HG02943 (cell line): ENCODE results near the gene TMEM63C.
"Not testable (repeated sequence)": the region's sequence is repeated elsewhere in the genome, so short reads cannot be mapped to it uniquely, and the experiment has no call there.

Source experiments
- ATAC-seq: cut with Tn5 transposase; IDR thresholded peaks from one replicate; pipeline ENCODE4 v1.9.1; 2021; ENCODE audit warnings: mild to moderate bottlenecking, low read depth, moderate library complexity; ENCODE audit not compliant: unreplicated experiment

TMEM63C gene

DNA sequence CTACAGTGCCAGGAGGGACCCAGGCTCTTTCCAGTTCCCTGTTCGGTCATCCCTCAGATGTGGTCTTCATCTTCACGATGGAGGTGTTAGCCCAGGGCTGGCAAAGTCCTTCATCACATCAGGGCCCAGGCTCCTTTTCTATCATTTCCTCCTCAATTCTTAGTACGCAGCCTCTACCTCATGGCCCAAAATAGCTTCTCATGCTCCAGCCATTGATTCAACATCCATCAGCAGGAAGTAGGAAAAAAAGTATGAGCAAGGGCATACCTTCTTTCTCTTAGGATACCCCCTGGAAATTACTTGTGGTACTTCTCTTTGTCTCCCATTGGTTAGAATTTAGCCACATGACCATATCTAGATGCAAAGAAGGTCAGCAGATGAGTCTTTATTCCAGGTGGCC lies 27.8 kb upstream of the TMEM63C start:
- no peak for ATAC-seq

DNA sequence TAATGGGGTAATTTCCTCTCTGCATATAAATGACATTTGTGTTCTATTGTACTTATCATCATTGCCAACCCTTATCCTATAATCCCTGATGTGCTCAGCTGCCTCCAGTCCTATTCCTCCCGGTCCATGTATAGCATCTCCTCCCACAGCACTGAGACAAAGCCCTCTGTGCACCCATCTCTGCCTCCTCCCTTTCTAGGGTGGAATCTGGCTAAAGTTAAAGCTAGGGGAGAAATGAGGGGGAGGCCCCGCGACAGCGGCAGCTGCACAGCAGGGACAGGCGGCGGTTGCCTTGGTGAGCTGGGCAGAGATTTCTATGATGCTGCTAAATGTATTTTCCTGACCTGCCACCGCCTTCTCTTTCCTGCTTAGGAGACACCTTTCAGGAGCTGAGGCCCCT lies 27.2 kb upstream of the TMEM63C start:
- no peak for ATAC-seq

DNA sequence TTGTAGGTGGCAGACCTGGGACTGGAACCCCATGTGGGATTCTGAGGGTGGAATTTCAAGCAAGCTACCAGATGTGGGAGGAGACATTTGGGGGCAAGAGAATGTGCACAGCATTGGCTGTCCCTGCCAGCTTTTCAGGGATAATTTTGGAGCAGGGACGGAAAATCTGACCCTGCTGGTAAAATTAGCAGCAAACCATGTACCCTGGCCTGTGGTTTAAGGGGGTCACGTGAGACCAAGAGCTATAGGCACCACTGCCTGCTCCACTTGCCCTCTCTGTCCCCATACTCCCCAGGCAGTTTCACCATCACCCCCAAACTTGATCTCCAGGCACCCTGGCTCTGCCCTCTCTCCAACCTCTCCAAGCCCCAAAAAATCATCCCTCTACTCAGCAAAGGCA lies 26.5 kb upstream of the TMEM63C start:
- ATAC-seq = no peak

DNA sequence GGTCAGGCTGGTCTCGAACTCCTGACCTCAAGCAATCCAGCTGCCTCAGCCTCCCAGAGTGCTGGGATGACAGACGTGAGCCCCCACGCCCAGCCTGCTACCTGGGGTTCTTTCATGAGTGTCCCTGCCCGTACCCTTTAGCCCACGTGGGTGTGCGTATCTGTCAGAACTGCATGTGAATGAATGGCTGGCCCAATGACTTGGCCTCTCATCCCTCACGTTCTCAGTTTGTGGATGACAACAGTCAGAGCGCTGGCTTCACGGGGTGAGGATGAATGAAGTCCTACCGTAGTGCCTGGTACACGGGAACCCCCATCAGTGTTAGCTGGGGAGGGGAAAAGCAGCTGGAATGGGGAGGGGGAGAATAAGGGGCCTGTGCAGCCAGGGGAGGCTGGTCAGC lies 23.9 kb upstream of the TMEM63C start:
- no peak for ATAC-seq

DNA sequence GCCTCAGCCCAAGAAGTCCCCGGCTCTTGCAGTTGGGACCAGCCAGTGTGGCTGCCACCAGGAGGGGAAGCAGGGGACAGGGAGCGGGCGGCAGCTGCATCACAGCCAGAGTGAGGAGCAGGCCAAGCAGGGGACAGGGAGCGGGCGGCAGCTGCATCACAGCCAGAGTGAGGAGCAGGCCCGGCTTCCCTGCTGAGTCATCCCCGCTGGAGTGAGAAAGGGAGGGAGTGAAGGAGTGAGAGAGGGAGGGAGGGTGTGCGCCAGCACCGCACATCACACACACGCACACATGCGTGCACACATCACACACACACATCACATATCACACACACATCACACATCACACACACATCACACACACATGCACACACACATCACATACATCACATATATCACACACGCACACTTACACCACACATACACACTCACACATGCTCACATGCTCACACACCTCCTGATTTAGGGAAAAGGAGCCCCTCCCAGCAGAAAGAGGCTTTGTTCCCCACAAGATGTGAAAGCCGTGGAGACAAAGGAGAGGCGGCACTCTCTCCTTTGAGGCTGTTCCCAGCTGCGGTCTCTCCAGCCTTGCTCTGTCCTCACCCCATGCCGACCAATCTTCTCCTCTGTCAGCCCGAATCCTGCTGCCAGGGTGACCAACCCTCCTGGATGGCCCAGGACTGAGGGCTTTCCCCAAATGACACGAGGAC lies 23.3 kb upstream of the TMEM63C start:
- no peak for ATAC-seq

DNA sequence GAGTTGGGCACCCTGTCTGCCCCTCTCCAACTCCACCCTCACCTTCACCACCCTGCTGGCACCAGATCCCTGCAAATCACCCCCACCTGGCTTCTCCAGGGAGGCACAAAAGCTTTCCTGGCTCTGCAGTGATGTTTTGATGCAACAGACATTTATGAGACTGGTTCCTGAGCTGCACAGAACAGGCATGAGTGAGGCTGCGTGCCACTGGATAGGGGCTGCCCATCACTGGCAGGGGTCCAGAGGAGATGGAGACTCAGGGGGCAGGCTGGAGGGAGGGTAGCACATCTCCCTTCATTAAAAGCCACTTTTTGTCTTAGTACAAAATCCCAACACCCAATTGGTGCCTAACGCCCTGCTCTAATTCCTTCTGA lies 22.7 kb upstream of the TMEM63C start:
- no peak for ATAC-seq

DNA sequence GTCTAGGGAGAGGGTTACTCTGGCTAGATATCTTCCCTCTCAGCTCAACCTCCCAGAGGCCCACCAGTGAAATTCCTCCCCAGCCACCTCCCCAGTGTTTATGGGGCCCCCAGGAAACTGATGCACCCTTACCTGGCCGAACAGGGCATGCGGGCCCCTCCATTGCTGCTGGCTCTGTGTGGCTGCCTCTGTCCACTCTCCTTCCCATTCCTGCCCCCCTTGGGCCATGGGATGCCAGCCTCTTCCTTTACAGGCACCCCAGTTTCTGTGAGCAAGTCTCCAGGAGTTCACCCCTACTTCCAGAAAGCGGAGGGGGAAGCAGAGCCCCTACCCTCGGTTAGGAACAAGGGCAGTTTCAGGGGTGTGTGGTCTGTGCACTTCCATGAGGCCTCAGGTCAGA lies 20.6 kb upstream of the TMEM63C start:
- ATAC-seq = no peak

DNA sequence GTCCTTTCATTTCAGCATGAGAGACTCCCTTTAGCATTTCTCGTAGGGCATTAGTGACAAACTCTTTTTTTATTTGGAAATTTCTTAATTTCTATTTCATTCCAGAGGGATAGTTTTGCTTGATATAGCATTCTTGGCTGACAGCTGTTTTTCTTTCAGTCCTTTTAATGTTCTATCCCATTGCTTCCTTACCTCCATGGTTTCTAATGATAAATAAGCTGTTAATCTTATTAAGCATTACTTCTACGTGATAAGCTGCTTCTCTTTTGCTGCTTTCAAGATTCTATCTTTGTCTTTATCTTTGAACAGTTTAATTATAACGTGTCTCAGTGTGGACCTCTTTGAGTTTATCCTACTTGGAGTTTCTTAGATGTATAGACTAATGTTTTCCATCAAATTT lies 11.6 kb upstream of the TMEM63C start:
- no peak for ATAC-seq

DNA sequence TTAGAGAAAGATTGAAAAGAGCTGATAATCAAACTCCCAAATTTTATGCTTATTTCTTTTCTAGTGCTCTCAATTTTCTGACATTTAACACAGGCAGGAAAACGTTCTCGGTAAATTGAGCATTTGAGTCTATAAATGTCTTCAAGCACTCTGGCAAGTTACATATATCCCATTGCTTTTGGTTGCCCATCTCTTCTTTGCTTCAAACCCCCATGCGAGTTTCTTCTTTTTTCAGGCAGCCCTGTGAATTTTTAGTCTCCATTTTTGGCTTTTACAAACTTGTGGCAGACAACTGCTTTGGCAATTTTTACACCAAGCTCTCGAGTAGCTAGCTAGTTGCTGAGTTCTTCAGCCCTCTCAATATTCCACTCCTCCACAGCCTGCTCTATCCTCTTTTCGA lies 8.7 kb upstream of the TMEM63C start:
- no peak for ATAC-seq

DNA sequence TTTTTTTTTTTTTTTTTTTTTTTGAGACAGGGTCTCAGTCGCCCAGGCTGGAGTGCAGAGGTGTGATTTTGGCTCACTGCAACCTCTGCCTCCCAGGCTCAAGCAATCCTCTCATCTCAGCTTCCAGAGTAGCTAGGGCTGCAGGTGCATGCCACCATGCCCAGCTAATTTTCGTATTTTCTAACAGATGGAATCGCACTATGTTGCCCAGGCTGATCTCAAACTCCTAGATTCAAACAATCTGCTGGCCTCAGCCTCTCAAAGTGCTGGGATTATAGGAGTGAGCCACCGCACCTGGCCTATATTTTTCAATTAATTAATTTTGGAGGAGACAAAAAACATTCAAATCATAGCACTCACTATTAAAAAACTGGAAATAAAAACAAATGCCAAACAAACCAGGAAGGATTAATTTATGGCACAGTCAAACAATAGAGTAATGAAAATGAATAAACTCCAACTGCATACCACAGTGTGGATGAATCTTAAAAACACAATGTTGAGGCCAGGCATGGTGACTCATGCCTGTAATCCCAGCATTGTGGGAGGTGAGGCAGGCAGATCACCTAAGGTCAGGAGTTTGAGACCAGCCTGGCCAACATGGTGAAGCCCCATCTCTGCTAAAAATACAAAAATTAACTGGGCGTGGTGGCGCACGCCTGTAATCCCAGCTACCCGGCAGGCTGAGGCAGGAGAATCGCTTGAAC lies 7.5 kb upstream of the TMEM63C start:
- not testable (repeated sequence) for ATAC-seq

DNA sequence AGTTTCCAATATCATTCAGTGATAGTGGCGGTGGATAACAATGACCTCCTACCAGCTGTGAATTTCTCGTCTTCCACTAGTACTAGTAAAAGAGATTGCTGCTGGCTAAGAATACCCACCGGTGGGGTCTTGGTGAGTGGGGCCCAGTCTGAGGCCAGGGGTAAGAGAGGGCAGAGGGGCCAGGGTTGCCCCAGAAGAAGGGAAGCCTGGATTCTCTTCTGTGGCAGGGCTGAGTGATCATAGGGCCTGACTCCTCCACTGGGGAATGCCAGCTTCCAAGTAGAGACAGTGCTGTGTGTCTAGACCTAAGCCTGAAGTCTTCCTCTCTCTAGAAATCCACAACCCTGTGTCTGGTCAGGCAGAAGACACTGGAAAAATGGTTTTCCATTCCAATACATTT lies 5.8 kb upstream of the TMEM63C start:
- no peak for ATAC-seq

DNA sequence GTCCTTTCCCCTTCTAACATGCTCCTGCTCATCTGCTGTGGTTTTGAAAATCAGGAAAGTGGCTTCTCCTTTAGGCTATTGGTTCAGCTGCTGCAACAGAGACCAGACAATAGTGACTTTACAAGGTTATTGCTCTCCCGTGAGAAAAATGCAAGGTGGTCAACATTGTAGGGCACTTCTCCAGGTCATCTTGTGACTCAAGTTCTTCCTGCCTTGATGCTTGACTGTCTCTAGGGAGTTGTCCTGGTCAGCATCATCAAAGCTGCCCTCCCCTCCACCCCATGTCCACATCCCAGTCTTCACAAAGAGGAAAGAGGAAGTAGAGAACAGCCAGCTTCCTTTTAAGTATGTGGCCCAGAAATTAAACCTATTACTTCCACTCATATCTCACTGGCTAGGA lies 3.9 kb upstream of the TMEM63C start:
- no peak for ATAC-seq

DNA sequence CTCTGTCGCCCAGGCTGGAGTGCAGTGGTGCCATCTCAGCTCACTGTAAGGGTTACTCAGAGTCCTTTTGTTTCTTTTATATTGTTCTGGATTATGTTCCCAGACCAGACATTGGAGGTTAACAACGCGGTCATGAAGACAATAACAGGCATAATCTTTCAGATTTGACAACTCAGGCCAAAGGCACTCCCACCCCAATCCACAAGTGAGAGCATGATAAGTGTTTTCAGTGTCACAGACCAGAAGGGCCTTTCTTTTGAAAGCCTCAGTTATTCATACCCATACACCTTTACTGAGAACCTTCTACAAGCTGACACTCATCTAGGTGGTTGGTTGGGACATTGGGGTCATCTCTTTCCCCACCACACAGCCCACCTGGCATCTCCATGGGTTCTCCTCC lies 2.9 kb upstream of the TMEM63C start:
- ATAC-seq = no peak

DNA sequence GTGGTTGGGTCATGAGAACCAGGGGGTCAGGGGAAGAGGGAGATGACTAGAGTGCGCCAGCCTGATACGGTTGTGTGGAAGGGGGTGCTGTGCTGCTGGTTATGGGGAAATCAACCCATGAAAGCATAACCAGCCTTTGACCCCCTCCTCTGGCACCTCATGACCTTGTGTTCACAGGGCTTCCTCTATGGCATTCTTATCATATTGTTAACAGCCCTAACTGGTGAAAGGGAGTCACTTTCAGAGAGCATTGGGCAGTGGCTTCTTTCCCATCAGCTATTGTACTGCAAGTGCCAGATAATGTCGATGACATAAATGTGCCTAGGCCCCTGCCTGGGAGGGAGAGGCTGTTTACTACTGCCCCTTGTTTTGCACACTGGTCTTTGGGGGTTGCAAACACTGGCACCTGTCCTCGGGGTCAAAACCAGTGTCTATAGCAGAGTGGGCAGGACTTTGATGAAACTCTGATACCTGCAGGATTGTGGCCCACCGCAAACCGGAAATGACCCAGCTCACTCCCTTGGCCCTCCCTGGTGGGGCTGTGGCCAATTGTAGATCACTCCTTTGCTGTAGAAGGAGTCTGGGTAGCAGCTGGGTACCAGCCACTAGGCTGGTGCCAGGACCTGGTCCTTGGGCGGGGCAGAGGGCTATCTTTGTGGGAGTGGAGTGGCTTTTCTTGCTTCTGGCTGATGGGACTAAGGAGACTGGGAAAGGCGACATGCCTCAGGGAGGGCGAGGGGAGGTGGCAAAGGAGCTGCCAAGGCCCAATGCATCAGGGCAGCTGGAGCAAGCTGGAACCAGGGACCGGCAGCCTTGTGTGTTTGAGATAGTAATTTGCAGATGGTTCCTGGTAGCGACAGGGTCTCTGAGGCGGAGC lies 634 bp upstream of the TMEM63C start:
- ATAC-seq = no peak

DNA sequence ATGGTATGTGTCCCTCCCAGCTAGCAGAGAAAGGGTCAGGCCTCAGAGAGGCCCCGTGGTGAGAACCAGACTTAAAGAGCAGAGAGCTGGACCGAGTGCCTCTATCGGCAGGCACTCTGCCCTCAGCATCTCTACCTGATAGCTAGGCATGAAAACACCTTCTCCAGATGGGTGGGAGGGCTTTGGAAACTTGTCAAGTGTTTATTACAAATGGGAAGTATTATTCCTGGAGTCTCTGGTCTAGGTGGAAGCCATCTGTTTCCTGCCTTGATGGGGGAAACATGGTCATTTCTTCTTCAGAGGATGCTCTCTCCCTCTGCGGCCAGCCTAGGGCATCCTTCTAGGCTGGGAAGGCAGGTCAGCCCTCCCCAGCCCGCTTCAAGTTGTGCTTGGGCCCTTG lies 2.3 kb downstream of the TMEM63C start:
- ATAC-seq = no peak

DNA sequence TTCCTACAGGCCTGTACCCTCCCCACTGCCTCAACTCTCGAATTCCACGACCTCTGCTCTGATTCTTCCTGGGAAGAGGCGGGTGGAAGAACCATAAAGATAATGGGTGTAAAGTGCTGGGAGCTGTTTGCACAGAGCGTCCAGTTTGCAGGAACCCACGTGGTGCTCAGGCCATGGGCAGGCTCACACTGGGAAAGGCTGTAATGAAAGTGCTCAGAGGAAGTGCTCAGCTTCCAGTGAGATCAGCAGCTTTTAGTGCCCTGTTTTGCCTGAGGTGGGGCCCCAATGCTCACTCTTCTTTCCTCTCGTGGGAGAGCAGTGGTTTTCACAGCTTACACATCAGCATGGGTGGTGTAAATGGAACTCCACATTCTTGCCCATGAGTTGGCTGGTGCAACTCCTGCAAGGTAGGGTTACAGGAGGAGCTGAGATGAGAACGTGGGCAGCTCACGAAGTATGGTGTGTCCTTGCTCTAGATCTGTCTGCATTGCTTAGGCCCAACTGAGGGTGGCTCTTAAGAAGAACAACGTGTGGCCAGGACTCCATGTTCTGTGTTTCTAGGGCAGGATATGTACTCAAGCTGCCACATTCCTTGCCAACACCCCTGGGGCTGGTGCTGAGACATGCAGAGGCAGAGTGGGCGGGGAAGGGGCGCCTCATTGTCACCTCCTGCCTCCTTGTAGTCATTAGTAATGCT lies 2.9 kb downstream of the TMEM63C start:
- no peak for ATAC-seq

DNA sequence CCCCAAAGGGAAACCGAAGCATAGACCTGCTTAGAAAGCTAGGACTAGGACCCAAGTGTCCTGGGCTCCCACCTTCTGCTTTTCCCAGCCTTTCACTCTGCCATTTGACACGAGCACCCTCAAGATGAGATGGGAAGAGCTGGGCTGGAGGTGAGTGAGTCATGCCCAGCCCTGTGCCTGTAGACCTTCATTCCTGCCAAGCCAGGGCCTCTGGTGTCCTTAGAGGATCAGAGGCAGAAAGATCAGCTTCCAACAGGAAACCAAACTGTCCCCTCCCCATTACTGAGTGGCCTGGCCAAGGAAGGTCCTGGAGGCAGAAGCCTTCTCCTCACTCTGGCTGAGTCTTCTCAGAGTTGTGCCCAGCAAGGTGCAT lies 3.5 kb downstream of the TMEM63C start:
- no peak for ATAC-seq

DNA sequence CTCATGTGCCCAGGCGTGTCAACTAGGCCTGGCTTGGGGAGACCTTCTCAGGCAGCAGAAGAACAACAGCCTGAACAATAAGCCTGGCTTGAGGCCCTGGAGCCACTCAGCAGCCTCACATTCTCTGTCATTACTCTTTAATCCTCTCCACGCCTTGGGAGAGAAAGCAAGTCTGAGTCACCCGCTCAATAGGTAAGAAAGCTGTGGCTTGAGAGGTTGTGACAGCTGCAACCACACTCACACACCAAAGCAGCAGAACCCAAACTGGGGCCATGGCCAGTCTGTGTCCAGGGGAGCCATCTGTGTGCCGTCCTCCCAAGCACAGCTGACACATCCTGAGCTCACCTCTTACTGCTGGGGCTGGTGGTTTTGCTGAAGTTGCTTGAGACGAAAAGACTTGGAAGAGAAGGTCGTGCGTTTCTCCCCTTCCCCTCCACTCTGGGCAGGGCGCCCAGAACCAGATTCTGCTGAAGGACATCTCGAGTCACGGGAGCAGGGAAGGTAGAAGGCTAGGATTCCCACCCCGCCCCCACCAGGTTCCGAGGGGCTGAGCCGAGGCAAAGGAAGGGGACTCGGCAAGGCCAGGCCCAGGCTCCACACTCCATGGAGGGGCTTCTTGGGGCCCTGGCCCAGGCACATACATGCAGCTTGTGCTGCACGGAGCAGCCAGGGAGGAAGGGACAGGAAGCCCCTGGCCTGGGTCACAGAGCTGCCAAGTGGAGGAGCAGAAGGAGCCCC lies 5.5 kb downstream of the TMEM63C start:
- no peak for ATAC-seq

DNA sequence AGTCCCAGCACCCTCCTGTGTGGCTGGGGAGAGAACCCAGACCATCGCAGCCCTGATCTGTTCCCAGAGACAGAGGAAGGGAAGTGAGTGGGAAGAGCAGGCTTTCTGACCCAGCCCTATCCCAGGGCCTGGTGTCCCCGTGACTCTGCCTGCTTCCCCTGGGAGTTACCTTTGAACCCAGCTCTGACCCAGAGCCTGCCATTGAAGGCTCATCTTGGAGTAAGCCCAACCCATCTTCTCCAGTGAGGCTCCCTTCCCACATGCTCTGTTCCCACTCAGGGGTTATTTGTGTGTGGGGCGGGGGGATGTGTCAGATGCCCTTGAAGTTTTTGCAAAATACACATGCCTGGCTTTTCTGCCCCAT lies 6.0 kb downstream of the TMEM63C start:
- no peak for ATAC-seq

DNA sequence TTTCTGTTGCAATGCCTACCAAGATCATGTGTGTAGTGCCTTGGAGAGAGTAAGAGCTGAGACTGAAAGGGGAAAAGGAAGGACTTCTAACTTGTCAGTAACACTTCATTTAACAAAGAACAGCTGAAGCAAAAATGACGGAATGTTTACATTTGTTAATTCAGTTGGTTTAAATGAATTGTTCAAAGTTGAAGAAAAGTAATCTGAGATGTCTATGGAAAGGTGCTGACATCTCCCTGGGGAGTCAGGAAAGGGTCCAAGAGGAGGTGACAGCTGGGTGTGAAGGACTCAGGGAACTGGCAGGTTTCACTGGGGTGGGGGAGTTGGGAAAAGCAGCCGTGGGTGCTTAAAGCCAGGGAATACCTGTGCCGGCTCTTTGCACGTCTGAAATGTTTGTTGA lies 7.9 kb downstream of the TMEM63C start:
- ATAC-seq = no peak
